Neuronal stem cell (in vitro differentiated cells): ENCODE measurements around the gene RIN3.

ENCODE experiments used
- DNase-seq: peaks from one replicate; pipeline ENCODE4 v3.0.0-alpha.2; 2013; ENCODE audit warnings: low spot score
- H2AFZ ChIP-seq: one replicate; pipeline ENCODE4 v1.6.1; 2013; ENCODE audit warnings: mild to moderate bottlenecking, low read length, inconsistent platforms
- H2AK5ac ChIP-seq: 2 replicates; pipeline ENCODE4 v1.6.1; 2013; ENCODE audit warnings: low read depth, mild to moderate bottlenecking, inconsistent platforms, low read length, moderate library complexity, mixed read lengths
- H2BK120ac ChIP-seq: 2 replicates; pipeline ENCODE4 v1.6.1; 2013; ENCODE audit warnings: low read depth, mild to moderate bottlenecking, inconsistent platforms, low read length, moderate library complexity, mixed read lengths
- H2BK12ac ChIP-seq: one replicate; pipeline ENCODE4 v1.6.1; 2013; ENCODE audit warnings: low read length, inconsistent platforms
- H2BK15ac ChIP-seq: 2 replicates; pipeline ENCODE4 v1.6.1; 2013; ENCODE audit warnings: mild to moderate bottlenecking, low read length, inconsistent platforms, mixed read lengths
- H2BK5ac ChIP-seq: one replicate; pipeline ENCODE4 v1.6.1; 2013; ENCODE audit warnings: inconsistent platforms, mild to moderate bottlenecking, low read length, moderate library complexity
- H3K14ac ChIP-seq: one replicate; pipeline ENCODE4 v1.6.1; 2013; ENCODE audit warnings: low read length, inconsistent platforms
- H3K18ac ChIP-seq: 2 replicates; pipeline ENCODE4 v1.6.1; 2013; ENCODE audit warnings: low read length, inconsistent platforms
- H3K23ac ChIP-seq: 2 replicates; pipeline ENCODE4 v1.6.1; 2013; ENCODE audit warnings: low read depth, mild to moderate bottlenecking, mixed read lengths, low read length, inconsistent platforms; ENCODE audit not compliant: poor library complexity
- H3K27ac ChIP-seq: replicated peaks from 3 replicates; pipeline ENCODE4 v1.5.1; 2013; ENCODE audit warnings: low read length, inconsistent platforms
- H3K27me3 ChIP-seq, 3 experiments: 2 replicates each; pipeline ENCODE4 v1.6.1; 2013; ENCODE audit warnings: low read length in 3 of 3, mild to moderate bottlenecking in 2 of 3, inconsistent platforms in 1 of 3, low read depth in 1 of 3, mixed read lengths in 1 of 3, moderate library complexity in 1 of 3; ENCODE audit not compliant: control insufficient read depth in 3 of 3, insufficient read depth in 3 of 3
- H3K36me3 ChIP-seq, 2 donors: replicated peaks in 1 of 2; 2 replicates each; pipeline ENCODE4 v1.6.1; 2013; ENCODE audit warnings: low read length in 2 of 2; ENCODE audit not compliant: control insufficient read depth in 2 of 2, insufficient read depth in 2 of 2
- H3K4ac ChIP-seq: 2 replicates; pipeline ENCODE4 v1.6.1; 2013; ENCODE audit warnings: inconsistent platforms, mild to moderate bottlenecking, low read length, moderate library complexity
- H3K4me1 ChIP-seq, 2 donors: 1 replicate in 1 of 2; 2 replicates in 1 of 2; pipeline ENCODE4 v1.6.1; 2013; ENCODE audit warnings: low read length in 2 of 2, low read depth in 1 of 2; ENCODE audit not compliant: control insufficient read depth in 2 of 2, insufficient read depth in 1 of 2
- H3K4me2 ChIP-seq: one replicate; pipeline ENCODE4 v1.6.1; 2013; ENCODE audit warnings: mild to moderate bottlenecking, low read length, inconsistent platforms; ENCODE audit not compliant: insufficient read depth, poor library complexity, severe bottlenecking
- H3K4me3 ChIP-seq, 2 donors: 2 replicates each; pipeline ENCODE4 v1.5.1; 2013; ENCODE audit warnings: low read length in 2 of 2, mild to moderate bottlenecking in 2 of 2, inconsistent platforms in 1 of 2, moderate library complexity in 1 of 2
- H3K79me1 ChIP-seq: one replicate; pipeline ENCODE4 v1.6.1; 2013; ENCODE audit warnings: low read depth, mild to moderate bottlenecking, inconsistent platforms, low read length, moderate library complexity
- H3K9ac ChIP-seq: one replicate; pipeline ENCODE4 v1.6.1; 2013; ENCODE audit warnings: mild to moderate bottlenecking, low read depth, low read length, inconsistent platforms; ENCODE audit not compliant: poor library complexity
- H3K9me3 ChIP-seq, 2 donors: replicated peaks in 1 of 2; 2 replicates each; pipeline versions ENCODE3 to v1.6.1; 2013; ENCODE audit warnings: low read length in 2 of 2, mild to moderate bottlenecking in 2 of 2, inconsistent platforms in 1 of 2, low read depth in 1 of 2, mixed read lengths in 1 of 2, moderate library complexity in 1 of 2; ENCODE audit not compliant: control insufficient read depth in 2 of 2, insufficient read depth in 1 of 2
- H4K8ac ChIP-seq: one replicate; pipeline ENCODE4 v1.6.1; 2013; ENCODE audit warnings: low read depth, mild to moderate bottlenecking, inconsistent platforms, low read length, moderate library complexity
- H4K91ac ChIP-seq: one replicate; pipeline ENCODE4 v1.6.1; 2013; ENCODE audit warnings: low read length, low read depth, mild to moderate bottlenecking, inconsistent platforms; ENCODE audit not compliant: poor library complexity
- WGBS, 2 donors: extraction: QIAGEN DNeasy Blood & Tissue Kit; methylation state at CpG; one replicate each; pipeline ENCODE4 v1.1.7; 2013; ENCODE audit warnings: missing lambda C conversion rate in 2 of 2, mixed read lengths in 1 of 2; ENCODE audit not compliant: insufficient read length in 2 of 2, insufficient replicate concordance in 1 of 2; ENCODE audit errors: extremely low coverage in 2 of 2; 5-methylcytosine and 5-hydroxymethylcytosine counted together

Gene RIN3

DNA sequence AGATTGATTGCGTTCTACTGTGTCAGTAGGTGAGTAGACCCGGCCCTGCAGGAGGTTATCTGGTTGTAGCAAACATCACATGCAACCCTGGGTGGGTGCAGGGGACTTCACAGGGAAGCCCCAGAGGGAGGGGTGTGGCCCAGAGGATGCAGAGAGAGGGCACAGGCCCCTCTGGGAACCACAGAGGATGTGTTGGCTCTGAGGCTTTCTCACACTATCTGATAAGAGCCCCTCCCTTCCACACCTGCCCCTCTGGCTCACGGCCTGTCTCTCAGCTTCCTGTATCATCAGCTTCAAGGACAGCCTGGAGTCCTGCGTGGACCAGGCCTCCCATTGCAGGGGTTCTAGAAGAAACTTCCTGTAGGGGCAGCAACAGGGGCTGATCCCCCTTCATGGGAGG is 101.9 kb downstream of the RIN3 start:
- peak overlapping the region; percentile 41 for H3K18ac ChIP-seq
- peak overlapping the region; percentile 30 for H2BK5ac ChIP-seq
- peak overlapping the region; percentile 51 for H2BK15ac ChIP-seq
- no peaks in the 10 kb centered on the region for H3K27me3 ChIP-seq
- WGBS, 2 donors, result no CpG with 5 or more reads among the region's 4 CpGs
- peak overlapping the region; percentile 56 for H2AK5ac ChIP-seq
- H3K79me1 ChIP-seq, result no peaks in the 10 kb centered on the region
- H3K4me2 ChIP-seq, result no peak overlapping the region
- no peak overlapping the region for H4K91ac ChIP-seq
- no peak overlapping the region for H4K8ac ChIP-seq
- H3K14ac ChIP-seq, result no peak overlapping the region
- H3K4me3 ChIP-seq, result no peak overlapping the region
- no peak overlapping the region for H2BK12ac ChIP-seq
- H3K4ac ChIP-seq, result no peak overlapping the region
- H3K27ac ChIP-seq, result no peak overlapping the region
- H3K4me1 ChIP-seq, result no peaks in the 10 kb centered on the region
- no peak overlapping the region for H2AFZ ChIP-seq
- no peak overlapping the region for H3K9ac ChIP-seq
- no peak for DNase-seq
- H3K9me3 ChIP-seq, result no peaks in the 10 kb centered on the region
- H3K36me3 ChIP-seq, result no peaks in the 10 kb centered on the region
- H3K23ac ChIP-seq, result no peak overlapping the region
- H2BK120ac ChIP-seq, result no peak overlapping the region

DNA sequence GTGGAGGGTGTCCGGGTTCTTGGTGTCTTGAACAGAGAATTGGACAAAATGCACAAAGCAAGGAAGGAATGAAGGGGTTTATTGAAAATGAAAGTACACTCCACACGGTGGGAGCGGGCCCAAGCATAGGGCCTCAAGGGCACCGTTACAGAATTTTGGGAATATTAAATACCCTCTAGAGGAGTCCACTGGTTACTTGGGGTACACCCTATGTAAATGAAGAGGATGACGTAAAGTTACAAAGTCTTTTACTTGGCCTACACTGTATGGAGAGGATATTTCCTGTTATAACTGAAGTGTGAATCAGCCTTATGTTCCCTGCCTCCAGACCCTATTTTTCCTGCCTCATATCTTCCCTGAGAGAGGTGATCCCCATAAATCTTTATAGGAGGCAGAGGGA is 102.6 kb downstream of the RIN3 start:
- Histone ChIP-seq H3K36me3 (no peaks in the 10 kb centered on the region), H3K23ac (no peak overlapping the region), H2BK120ac (no peak overlapping the region), H3K14ac (no peak overlapping the region), H4K91ac (no peak overlapping the region), H2AFZ (no peak overlapping the region), H2BK12ac (no peak overlapping the region), H3K9me3 (no peaks in the 10 kb centered on the region), H3K4me1 (no peaks in the 10 kb centered on the region), H2BK15ac (no peak overlapping the region), H3K4me2 (no peak overlapping the region), H2BK5ac (no peak overlapping the region), H3K27me3 (no peaks in the 10 kb centered on the region), H4K8ac (no peak overlapping the region), H3K18ac (no peak overlapping the region), H3K27ac (no peak overlapping the region), H2AK5ac (no peak overlapping the region), H3K4ac (no peak overlapping the region), H3K79me1 (no peaks in the 10 kb centered on the region), H3K9ac (no peak overlapping the region), H3K4me3 (no peak overlapping the region)
- DNase-seq, result no peak
- no CpG with 5 or more reads among the region's 5 CpGs for WGBS, 2 donors

GRCh38 chr14:92617581-92617980 is 104.0 kb downstream of the RIN3 start:
- Histone ChIP-seq H4K8ac (no peak overlapping the region), H2BK120ac (no peak overlapping the region), H2BK15ac (no peak overlapping the region), H3K4me3 (no peak overlapping the region), H3K36me3 (no peaks in the 10 kb centered on the region), H2BK5ac (no peak overlapping the region), H3K4me1 (no peaks in the 10 kb centered on the region), H3K79me1 (no peaks in the 10 kb centered on the region), H3K9me3 (peaks cover 1 to 10% of the 10 kb centered on the region in 2 donors), H3K18ac (no peak overlapping the region), H2AK5ac (no peak overlapping the region), H2AFZ (no peak overlapping the region), H4K91ac (no peak overlapping the region), H3K4me2 (no peak overlapping the region), H3K4ac (no peak overlapping the region), H2BK12ac (no peak overlapping the region), H3K27ac (no peak overlapping the region), H3K14ac (no peak overlapping the region), H3K23ac (no peak overlapping the region), H3K27me3 (no peaks in the 10 kb centered on the region), H3K9ac (no peak overlapping the region)
- no peak for DNase-seq

DNA sequence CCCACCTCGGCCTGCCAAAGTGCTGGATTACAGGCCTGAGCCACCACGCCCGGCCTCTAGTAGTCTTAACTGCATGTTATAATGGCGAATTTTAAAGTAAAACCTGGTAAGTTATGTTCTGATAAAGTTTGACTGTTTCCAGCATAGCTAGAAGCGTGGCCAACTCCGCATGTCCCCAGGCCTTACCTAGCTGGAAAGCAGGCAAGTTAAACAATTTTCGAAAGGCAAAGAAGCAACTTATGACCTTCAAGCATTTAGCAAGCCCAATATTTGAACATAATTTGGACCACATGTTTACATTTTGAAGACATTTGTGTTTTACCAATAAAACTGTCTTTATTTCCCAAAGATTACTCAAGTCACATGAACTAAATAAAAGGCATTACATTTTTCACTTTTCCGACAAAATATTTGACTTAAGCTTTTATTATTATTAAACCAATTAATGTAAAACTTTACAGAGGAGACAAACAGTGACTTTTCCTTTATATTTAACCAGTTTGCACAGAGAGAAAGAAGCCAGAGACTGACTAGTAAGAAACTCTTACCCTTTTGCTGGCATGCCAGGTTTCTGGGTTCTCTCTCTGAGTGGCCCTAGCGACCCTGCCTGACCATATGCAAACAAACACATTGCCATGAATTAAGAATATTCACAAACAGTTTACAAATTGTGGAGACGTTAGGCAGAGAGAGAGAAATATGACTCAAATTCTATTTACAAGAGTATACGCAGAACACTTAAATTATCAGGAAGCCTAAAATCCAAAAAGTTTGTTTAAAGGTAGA is 106.3 kb downstream of the RIN3 start:
- Histone ChIP-seq H2BK5ac (no peak overlapping the region), H3K9me3 (peaks cover 1 to 15% of the 10 kb centered on the region in 2 donors), H3K36me3 (no peaks in the 10 kb centered on the region), H3K27ac (no peak overlapping the region), H3K23ac (no peak overlapping the region), H2AK5ac (no peak overlapping the region), H4K8ac (no peak overlapping the region), H3K4me2 (no peak overlapping the region), H4K91ac (no peak overlapping the region), H3K4ac (no peak overlapping the region), H2BK12ac (no peak overlapping the region), H3K18ac (no peak overlapping the region), H3K4me1 (no peaks in the 10 kb centered on the region), H3K4me3 (no peak overlapping the region), H2BK120ac (no peak overlapping the region), H3K79me1 (no peaks in the 10 kb centered on the region), H2BK15ac (no peak overlapping the region), H3K9ac (no peak overlapping the region), H3K27me3 (no peaks in the 10 kb centered on the region), H2AFZ (no peak overlapping the region), H3K14ac (no peak overlapping the region)
- WGBS, 2 donors, result no CpG with 5 or more reads among the region's 11 CpGs
- no peak for DNase-seq
